ENCODE data around the gene CASK.

CASK gene

DNA sequence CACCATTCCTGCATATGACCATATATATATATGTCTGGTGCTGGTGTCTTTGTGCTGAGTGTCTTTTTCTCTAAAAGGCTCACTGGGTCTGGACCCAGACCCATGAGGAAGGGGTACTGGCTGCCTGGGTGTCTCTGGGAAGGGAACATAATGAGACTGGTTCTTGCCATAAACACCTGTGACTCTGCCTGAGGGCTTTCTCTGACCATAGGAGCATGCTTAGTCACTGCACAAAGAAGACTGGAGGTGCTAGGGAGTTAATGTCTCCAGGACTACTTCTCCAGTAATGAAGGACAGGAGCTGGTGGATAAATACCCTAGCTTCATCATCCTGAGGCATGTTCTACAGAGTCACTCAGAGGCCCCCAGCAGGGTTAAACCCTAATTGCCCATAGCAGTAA, 47.1 kb upstream of the CASK start:
- no peak for TF ChIP-seq EZH2 (IDR thresholded peaks at IDR 0.05; ENCODE audit: borderline replicate concordance, low read length)
- TF ChIP-seq, protein P1, sequence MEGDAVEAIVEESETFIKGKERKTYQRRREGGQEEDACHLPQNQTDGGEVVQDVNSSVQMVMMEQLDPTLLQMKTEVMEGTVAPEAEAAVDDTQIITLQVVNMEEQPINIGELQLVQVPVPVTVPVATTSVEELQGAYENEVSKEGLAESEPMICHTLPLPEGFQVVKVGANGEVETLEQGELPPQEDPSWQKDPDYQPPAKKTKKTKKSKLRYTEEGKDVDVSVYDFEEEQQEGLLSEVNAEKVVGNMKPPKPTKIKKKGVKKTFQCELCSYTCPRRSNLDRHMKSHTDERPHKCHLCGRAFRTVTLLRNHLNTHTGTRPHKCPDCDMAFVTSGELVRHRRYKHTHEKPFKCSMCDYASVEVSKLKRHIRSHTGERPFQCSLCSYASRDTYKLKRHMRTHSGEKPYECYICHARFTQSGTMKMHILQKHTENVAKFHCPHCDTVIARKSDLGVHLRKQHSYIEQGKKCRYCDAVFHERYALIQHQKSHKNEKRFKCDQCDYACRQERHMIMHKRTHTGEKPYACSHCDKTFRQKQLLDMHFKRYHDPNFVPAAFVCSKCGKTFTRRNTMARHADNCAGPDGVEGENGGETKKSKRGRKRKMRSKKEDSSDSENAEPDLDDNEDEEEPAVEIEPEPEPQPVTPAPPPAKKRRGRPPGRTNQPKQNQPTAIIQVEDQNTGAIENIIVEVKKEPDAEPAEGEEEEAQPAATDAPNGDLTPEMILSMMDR (IDR thresholded peaks at IDR 0.05; ENCODE audit: low read length) = no peak
- Histone ChIP-seq H3K4me2 (ENCODE audit: low read length) (no peak overlapping the region), H3K27ac (ENCODE audit: low read depth, low read length, poor library complexity, severe bottlenecking) (no peak overlapping the region), H3K9me3 (ENCODE audit: low read length) (no peaks in the 10 kb centered on the region), H3K4me1 (ENCODE audit: insufficient read depth, low read length, severe bottlenecking) (no peaks in the 10 kb centered on the region), H3K9me2 (ENCODE audit: low read depth, low read length) (no peaks in the 10 kb centered on the region), H3K79me2 (ENCODE audit: insufficient read depth, low read length) (no peaks in the 10 kb centered on the region), H3K9ac (ENCODE audit: low read length) (no peak overlapping the region), H3F3A (ENCODE audit: insufficient read depth, low read length) (no peaks in the 10 kb centered on the region), H3K4me3 (ENCODE audit: low read depth, low read length, poor library complexity, severe bottlenecking) (no peak overlapping the region), H2AFZ (ENCODE audit: low read length) (no peak overlapping the region), H3K36me3 (ENCODE audit: insufficient read depth, low read length) (no peaks in the 10 kb centered on the region), H3K27me3 (ENCODE audit: insufficient read depth, low read length) (no peaks in the 10 kb centered on the region), H4K20me1 (ENCODE audit: insufficient read depth, low read length) (no peaks in the 10 kb centered on the region)

DNA sequence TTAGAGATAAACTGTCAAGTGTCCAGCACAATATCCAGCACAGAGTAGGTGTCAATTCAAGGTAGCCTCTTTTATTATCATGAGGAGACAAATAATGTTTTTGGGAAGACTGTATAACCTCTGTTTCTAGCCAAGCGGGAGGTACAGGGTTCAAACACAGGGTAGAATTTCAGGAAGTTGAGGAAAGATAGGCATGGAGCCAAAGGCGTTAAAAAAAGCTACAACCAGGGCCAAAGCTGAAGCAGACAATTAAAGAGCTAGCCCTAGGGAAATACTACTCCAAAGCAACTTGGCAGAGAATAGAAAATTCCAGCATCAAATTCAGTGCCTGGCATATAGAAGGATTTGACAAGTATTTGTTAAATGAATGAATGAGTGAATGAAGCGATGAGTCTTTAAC, 40.0 kb upstream of the CASK start:
- Histone ChIP-seq H3F3A (ENCODE audit: insufficient read depth, low read length) (no peaks in the 10 kb centered on the region), H3K36me3 (ENCODE audit: insufficient read depth, low read length) (no peaks in the 10 kb centered on the region)
- TF ChIP-seq, protein P1 (IDR thresholded peaks at IDR 0.05; ENCODE audit: low read length) = no peak
- no peak for TF ChIP-seq EZH2 (IDR thresholded peaks at IDR 0.05; ENCODE audit: borderline replicate concordance, low read length)

DNA sequence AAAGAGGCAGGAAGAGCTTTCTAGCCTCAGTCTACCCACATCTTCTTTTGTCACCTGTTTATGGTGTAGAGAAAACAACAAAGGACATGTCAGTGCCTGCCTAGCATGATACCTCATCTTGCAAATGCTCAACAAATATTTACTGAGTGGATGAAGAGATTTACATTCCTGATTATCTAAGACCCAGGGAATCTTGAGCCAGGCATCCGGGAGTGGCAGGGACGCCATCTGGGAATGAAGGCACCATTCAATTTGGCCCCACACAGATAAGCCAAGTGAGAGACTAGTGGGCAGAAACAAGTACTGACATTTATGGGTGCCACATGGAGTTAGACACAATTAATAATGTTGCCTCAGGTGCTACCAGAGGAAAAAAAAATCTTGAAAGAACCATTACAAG, 36.8 kb upstream of the CASK start:
- Histone ChIP-seq H3K27me3 (ENCODE audit: insufficient read depth, low read length) (no peaks in the 10 kb centered on the region), H3K9me2 (ENCODE audit: low read depth, low read length) (no peaks in the 10 kb centered on the region), H2AFZ (ENCODE audit: low read length) (no peak overlapping the region), H3K4me2 (ENCODE audit: low read length) (no peak overlapping the region), H3K4me1 (ENCODE audit: insufficient read depth, low read length, severe bottlenecking) (no peaks in the 10 kb centered on the region), H3K79me2 (ENCODE audit: insufficient read depth, low read length) (no peaks in the 10 kb centered on the region), H3K9me3 (ENCODE audit: low read length) (no peaks in the 10 kb centered on the region), H4K20me1 (ENCODE audit: insufficient read depth, low read length) (no peaks in the 10 kb centered on the region), H3F3A (ENCODE audit: insufficient read depth, low read length) (no peaks in the 10 kb centered on the region), H3K36me3 (ENCODE audit: insufficient read depth, low read length) (no peaks in the 10 kb centered on the region), H3K9ac (ENCODE audit: low read length) (no peak overlapping the region), H3K27ac (ENCODE audit: low read depth, low read length, poor library complexity, severe bottlenecking) (no peak overlapping the region), H3K4me3 (ENCODE audit: low read depth, low read length, poor library complexity, severe bottlenecking) (no peak overlapping the region)
- no peak for TF ChIP-seq EZH2 (IDR thresholded peaks at IDR 0.05; ENCODE audit: borderline replicate concordance, low read length)
- TF ChIP-seq, protein P1 (IDR thresholded peaks at IDR 0.05; ENCODE audit: low read length) = no peak

More for the DNA sequence above, 40.0 kb upstream of the CASK start:
- H3K27me3 ChIP-seq (ENCODE audit: insufficient read depth, low read length) = no peaks in the 10 kb centered on the region
- no peak overlapping the region for H3K4me3 ChIP-seq (ENCODE audit: low read depth, low read length, poor library complexity, severe bottlenecking)
- no peak overlapping the region for H3K4me2 ChIP-seq (ENCODE audit: low read length)
- H3K4me1 ChIP-seq (ENCODE audit: insufficient read depth, low read length, severe bottlenecking) = no peaks in the 10 kb centered on the region
- no peaks in the 10 kb centered on the region for H4K20me1 ChIP-seq (ENCODE audit: insufficient read depth, low read length)
- H3K9ac ChIP-seq (ENCODE audit: low read length) = no peak overlapping the region
- no peaks in the 10 kb centered on the region for H3K9me2 ChIP-seq (ENCODE audit: low read depth, low read length)
- no peaks in the 10 kb centered on the region for H3K9me3 ChIP-seq (ENCODE audit: low read length)
- H2AFZ ChIP-seq (ENCODE audit: low read length) = no peak overlapping the region
- no peaks in the 10 kb centered on the region for H3K79me2 ChIP-seq (ENCODE audit: insufficient read depth, low read length)
- no peak overlapping the region for H3K27ac ChIP-seq (ENCODE audit: low read depth, low read length, poor library complexity, severe bottlenecking)

Data from OCI-LY1 (cell line).